ENCODE results near the gene ITPRID1.

- TF ChIP-seq POLR2AphosphoS5 (IDR thresholded peaks at IDR 0.05; ENCODE audit: low read length) (no peak), YY1 (IDR thresholded peaks at IDR 0.05; ENCODE audit: low read depth, low read length) (no peak), CTCF (IDR thresholded peaks at IDR 0.05 in 2 of 3, conservative IDR thresholded peaks at IDR 0.05 in 1 of 3; ENCODE audit: control insufficient read depth in 2 of 3, extremely low read depth in 1 of 3, insufficient read depth in 1 of 3, low read depth in 3 of 3, low read length in 3 of 3) (peak; percentile 34 to 54 (median 48); a peak in 4 of 6 replicates), POLR2A (IDR thresholded peaks at IDR 0.05; ENCODE audit: low read depth, low read length) (no peak), RAD21 (IDR thresholded peaks at IDR 0.05; ENCODE audit: insufficient read depth, low read depth, low read length) (peak; percentile 61), EZH2 (IDR thresholded peaks at IDR 0.05; ENCODE audit: borderline replicate concordance, control insufficient read depth, low read depth, low read length) (no peak), PAX5 (IDR thresholded peaks at IDR 0.05; ENCODE audit: borderline replicate concordance, low read depth, low read length) (no peak)
These were observed 120.1 kb downstream of the ITPRID1 start for GRCh38 chr7:31633894-31634494.
